Ovary (tissue), 3 donors: ENCODE results near the gene ABHD6.

Experiments
- EP300 ChIP-seq: sonication (generic); formaldehyde crosslinking; IDR thresholded peaks from one replicate; pipeline ENCODE4 v1.6.1; 2017; ENCODE audit warnings: antibody characterized with exemption
- POLR2A ChIP-seq: fragments of 450-650 bp; IDR thresholded peaks from one replicate; pipeline ENCODE4 v1.6.1; 2017; ENCODE audit warnings: antibody characterized with exemption, mild to moderate bottlenecking, moderate library complexity
- TF ChIP-seq, protein P1 (sequence below), 3 donors: fragments of 450-650 bp in 2 of 3; fragments of 200-600 bp in 1 of 3; IDR thresholded peaks; one replicate each; pipeline versions ENCODE4 v1.5.1 to v1.8.0; 2016 to 2022; ENCODE audit warnings: antibody characterized with exemption in 3 of 3, mild to moderate bottlenecking in 1 of 3
- donor health status: DM: no; HTN: no; CAD: no.

GRCh38 chr3:58298190-58298589 is 60.6 kb downstream of the ABHD6 start:
- TF ChIP-seq, protein P1, sequence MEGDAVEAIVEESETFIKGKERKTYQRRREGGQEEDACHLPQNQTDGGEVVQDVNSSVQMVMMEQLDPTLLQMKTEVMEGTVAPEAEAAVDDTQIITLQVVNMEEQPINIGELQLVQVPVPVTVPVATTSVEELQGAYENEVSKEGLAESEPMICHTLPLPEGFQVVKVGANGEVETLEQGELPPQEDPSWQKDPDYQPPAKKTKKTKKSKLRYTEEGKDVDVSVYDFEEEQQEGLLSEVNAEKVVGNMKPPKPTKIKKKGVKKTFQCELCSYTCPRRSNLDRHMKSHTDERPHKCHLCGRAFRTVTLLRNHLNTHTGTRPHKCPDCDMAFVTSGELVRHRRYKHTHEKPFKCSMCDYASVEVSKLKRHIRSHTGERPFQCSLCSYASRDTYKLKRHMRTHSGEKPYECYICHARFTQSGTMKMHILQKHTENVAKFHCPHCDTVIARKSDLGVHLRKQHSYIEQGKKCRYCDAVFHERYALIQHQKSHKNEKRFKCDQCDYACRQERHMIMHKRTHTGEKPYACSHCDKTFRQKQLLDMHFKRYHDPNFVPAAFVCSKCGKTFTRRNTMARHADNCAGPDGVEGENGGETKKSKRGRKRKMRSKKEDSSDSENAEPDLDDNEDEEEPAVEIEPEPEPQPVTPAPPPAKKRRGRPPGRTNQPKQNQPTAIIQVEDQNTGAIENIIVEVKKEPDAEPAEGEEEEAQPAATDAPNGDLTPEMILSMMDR (IDR thresholded peaks at IDR 0.05) = no peak
- TF ChIP-seq POLR2A (no peak), EP300 (no peak)
